ENCODE data around the gene TTC33. TPM values are rescaled to one million over a fixed set of nuclear protein-coding genes. Genes with fewer than 3 reads are reported as not detected.

The TTC33 gene
- total and polyA plus RNA-seq, 4 donors: 5.3 to 30.5 (median 7.8) TPM

GRCh38 chr5:40687321-40687720 is 68.4 kb downstream of the TTC33 start:
- peaks cover 0 to 6% (median 0%) of the 10 kb centered on the region in 4 donors for H3K36me3 ChIP-seq (ENCODE audit: control insufficient read depth in 4 of 4, insufficient read depth in 4 of 4, low read length in 4 of 4)
- no peak for TF ChIP-seq CTCF (IDR thresholded peaks at IDR 0.05; ENCODE audit: control extremely low read depth, extremely low read depth)
- no peak overlapping the region for H3K4me3 ChIP-seq
- DNase-seq (peak in 2 of 3 donors; percentile 12 to 42), ATAC-seq (ENCODE audit: insufficient read depth, low FRiP score) (no peak)
- no peak overlapping the region for H3K9ac ChIP-seq (ENCODE audit: insufficient read depth in 1 of 2, low read length in 2 of 2)
- no peaks in the 10 kb centered on the region for H3K9me3 ChIP-seq (ENCODE audit: control insufficient read depth in 4 of 4, insufficient read depth in 3 of 4, low read length in 3 of 4)
- H3K4me1 ChIP-seq (ENCODE audit: control insufficient read depth in 5 of 5, insufficient read depth in 5 of 5, low read length in 5 of 5): peaks cover 0 to 46% (median 2%) of the 10 kb centered on the region in 5 donors
- H3K27me3 ChIP-seq (ENCODE audit: control insufficient read depth in 3 of 3, insufficient read depth in 3 of 3, low read length in 2 of 3): no peaks in the 10 kb centered on the region
- H3K27ac ChIP-seq (ENCODE audit: low read depth in 1 of 2, low read length in 1 of 2): no peak overlapping the region
- WGBS, 2 donors: 59 to 78% methylated on average over 7 of the region's 7 CpGs

GRCh38 chr5:40685976-40686486 is 69.7 kb downstream of the TTC33 start:
- H3K4me3 ChIP-seq: no peak overlapping the region
- no peaks in the 10 kb centered on the region for H3K9me3 ChIP-seq (ENCODE audit: control insufficient read depth in 4 of 4, insufficient read depth in 3 of 4, low read length in 3 of 4)
- WGBS, 2 donors: 79 to 84% methylated on average over 1 of the region's 1 CpG
- H3K27ac ChIP-seq (ENCODE audit: low read depth in 1 of 2, low read length in 1 of 2): peak overlapping the region in 1 of 2 donors; percentile 45
- H3K4me1 ChIP-seq (ENCODE audit: control insufficient read depth in 5 of 5, insufficient read depth in 5 of 5, low read length in 5 of 5): peaks cover 2 to 55% (median 5%) of the 10 kb centered on the region in 5 donors
- H3K36me3 ChIP-seq (ENCODE audit: control insufficient read depth in 4 of 4, insufficient read depth in 4 of 4, low read length in 4 of 4): peaks cover 0 to 3% (median 0%) of the 10 kb centered on the region in 4 donors
- peaks cover 0 to 7% (median 3%) of the 10 kb centered on the region in 3 donors for H3K27me3 ChIP-seq (ENCODE audit: control insufficient read depth in 3 of 3, insufficient read depth in 3 of 3, low read length in 2 of 3)
- no peak overlapping the region for H3K9ac ChIP-seq (ENCODE audit: insufficient read depth in 1 of 2, low read length in 2 of 2)
- peak in 2 of 3 donors; percentile 85 to 87 for DNase-seq
- no peak for TF ChIP-seq CTCF (IDR thresholded peaks at IDR 0.05; ENCODE audit: control extremely low read depth, extremely low read depth)
- ATAC-seq (ENCODE audit: insufficient read depth, low FRiP score): no peak

DNA sequence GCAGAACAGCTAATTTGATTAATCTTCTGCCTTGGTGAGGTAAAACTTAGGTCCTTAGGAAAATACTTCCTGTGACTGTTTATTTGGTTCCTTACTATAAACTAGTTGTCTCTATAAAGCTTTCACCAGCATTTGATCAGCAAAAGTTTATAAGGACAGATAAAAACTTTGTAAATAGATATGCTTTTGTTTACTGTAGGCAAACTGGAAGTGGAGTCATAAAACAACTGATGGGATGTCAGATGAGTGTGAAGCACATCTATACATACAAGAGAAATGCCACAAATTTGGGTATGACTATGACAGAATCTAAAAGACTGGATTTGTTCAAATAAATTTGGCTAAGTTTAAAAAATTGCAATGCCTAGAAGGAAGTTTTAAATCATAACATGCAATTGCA is 70.6 kb downstream of the TTC33 start:
- DNase-seq (peak in 1 of 3 donors; percentile 29), ATAC-seq (ENCODE audit: insufficient read depth, low FRiP score) (no peak)
- Histone ChIP-seq H3K4me1 (ENCODE audit: control insufficient read depth in 5 of 5, insufficient read depth in 5 of 5, low read length in 5 of 5) (peaks cover 2 to 63% (median 6%) of the 10 kb centered on the region in 5 donors), H3K9ac (ENCODE audit: insufficient read depth in 1 of 2, low read length in 2 of 2) (no peak overlapping the region), H3K9me3 (ENCODE audit: control insufficient read depth in 4 of 4, insufficient read depth in 3 of 4, low read length in 3 of 4) (no peaks in the 10 kb centered on the region), H3K27ac (ENCODE audit: low read depth in 1 of 2, low read length in 1 of 2) (no peak overlapping the region), H3K36me3 (ENCODE audit: control insufficient read depth in 4 of 4, insufficient read depth in 4 of 4, low read length in 4 of 4) (peaks cover 0 to 2% (median 0%) of the 10 kb centered on the region in 4 donors), H3K4me3 (no peak overlapping the region), H3K27me3 (ENCODE audit: control insufficient read depth in 3 of 3, insufficient read depth in 3 of 3, low read length in 2 of 3) (peaks cover 0 to 13% (median 12%) of the 10 kb centered on the region in 3 donors)
- no peak for TF ChIP-seq CTCF (IDR thresholded peaks at IDR 0.05; ENCODE audit: control extremely low read depth, extremely low read depth)

DNA sequence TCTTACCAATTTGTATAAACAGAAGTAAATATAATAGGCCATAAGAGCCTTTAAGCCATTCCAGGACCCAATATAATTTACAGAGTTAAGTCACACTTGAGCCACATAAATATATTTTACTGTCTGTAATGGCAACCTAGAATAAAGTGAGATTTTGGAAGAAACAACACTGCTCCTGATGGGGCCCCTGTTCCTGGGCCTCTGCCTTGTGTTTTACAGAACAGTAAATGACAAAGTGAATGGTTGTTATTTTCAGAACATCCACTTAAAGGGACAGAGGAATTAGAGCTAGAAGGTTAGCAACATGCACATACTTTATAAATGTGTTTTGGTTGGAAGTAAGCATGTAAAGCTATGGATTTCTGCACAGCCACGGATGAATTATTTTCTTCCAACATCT is 72.5 kb downstream of the TTC33 start:
- H3K27me3 ChIP-seq (ENCODE audit: control insufficient read depth in 3 of 3, insufficient read depth in 3 of 3, low read length in 2 of 3): peaks cover 0 to 13% (median 13%) of the 10 kb centered on the region in 3 donors
- WGBS, 2 donors: 32 to 46% methylated on average over 1 of the region's 1 CpG
- no peak overlapping the region for H3K4me3 ChIP-seq
- no peaks in the 10 kb centered on the region for H3K9me3 ChIP-seq (ENCODE audit: control insufficient read depth in 4 of 4, insufficient read depth in 3 of 4, low read length in 3 of 4)
- H3K9ac ChIP-seq (ENCODE audit: insufficient read depth in 1 of 2, low read length in 2 of 2): no peak overlapping the region
- H3K4me1 ChIP-seq (ENCODE audit: control insufficient read depth in 5 of 5, insufficient read depth in 5 of 5, low read length in 5 of 5): peaks cover 0 to 68% (median 9%) of the 10 kb centered on the region in 5 donors
- ATAC-seq (ENCODE audit: insufficient read depth, low FRiP score) (no peak), DNase-seq (peak in 1 of 3 donors; percentile 8)
- no peak for TF ChIP-seq CTCF (IDR thresholded peaks at IDR 0.05; ENCODE audit: control extremely low read depth, extremely low read depth)
- peaks cover 0 to 2% (median 0%) of the 10 kb centered on the region in 4 donors for H3K36me3 ChIP-seq (ENCODE audit: control insufficient read depth in 4 of 4, insufficient read depth in 4 of 4, low read length in 4 of 4)
- peak overlapping the region in 1 of 2 donors; percentile 62 for H3K27ac ChIP-seq (ENCODE audit: low read depth in 1 of 2, low read length in 1 of 2)
